ENCODE data around the gene PDCD1LG2.

PDCD1LG2 gene

GRCh38 chr9:5614985-5615384 is 104.7 kb downstream of the PDCD1LG2 start:
- DNase-seq, result no peak

DNA sequence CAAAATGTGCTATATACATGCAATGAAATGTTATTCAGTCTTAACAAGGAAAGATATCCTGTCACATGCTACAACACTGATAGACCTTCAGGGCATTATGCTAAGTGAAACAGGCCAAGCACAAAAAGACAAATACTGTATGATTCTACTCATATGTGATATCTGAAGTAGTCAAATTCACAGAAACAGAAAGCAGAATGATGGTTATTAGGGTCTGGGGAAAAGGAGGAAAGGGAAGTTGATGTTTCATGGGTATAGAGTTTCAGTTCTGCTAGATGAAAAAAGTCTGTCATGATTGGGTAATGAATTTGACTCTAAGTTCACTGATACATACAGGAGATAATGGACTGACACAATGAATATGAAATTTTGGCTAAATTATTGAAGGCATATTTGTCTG is 107.4 kb downstream of the PDCD1LG2 start:
- no peak for DNase-seq

- DNase-seq, result no peak
Observed at GRCh38 chr9:5620494-5620893, 110.2 kb downstream of the PDCD1LG2 start.
